IMR-90 (cell line): Measurements from ENCODE around the gene AFAP1L2. TPM values are rescaled to one million over a fixed set of nuclear protein-coding genes. Genes with fewer than 3 reads are reported as not detected.

Experiments used
- ATAC-seq: fragments of 200-7000 bp; cut with Tn5 transposase; 2 replicates; pipeline ENCODE4 v1.9.1; 2020; ENCODE audit warnings: low read depth, mild to moderate bottlenecking, moderate library complexity
- BruUV-seq: library from RNA; stranded (reverse); fragments of 400-500 nt; replicated peaks from 2 replicates; lab custom pipeline; 2021; lab: Mats Ljungman, UMichigan
- CTCF ChIA-PET: fragments of 300-600 bp; formaldehyde crosslinking; extraction: SDS; loops from one replicate; lab custom pipeline; 2021; ENCODE audit warnings: antibody characterized with exemption; lab: Yijun Ruan, JAX
- POLR2A ChIA-PET: fragments of 300-600 bp; sonication (Branson Sonifier 250); formaldehyde crosslinking; loops from one replicate; lab custom pipeline; 2022; ENCODE audit warnings: antibody characterized with exemption; ENCODE audit not compliant: unreplicated experiment; lab: Charles Lee
- DNase-seq: peaks from one replicate; pipeline ENCODE4 v3.0.0; 2013
- H2AFZ ChIP-seq: replicated peaks from 2 replicates; pipeline ENCODE3; 2013; ENCODE audit warnings: low read length, mild to moderate bottlenecking; ENCODE audit not compliant: poor library complexity
- H2AK5ac ChIP-seq: 2 replicates; pipeline ENCODE4 v1.6.1; 2013; ENCODE audit warnings: low read depth, low read length, inconsistent platforms
- H2AK9ac ChIP-seq: replicated peaks from 2 replicates; pipeline ENCODE3; 2013; ENCODE audit warnings: mild to moderate bottlenecking, low read depth, low read length, moderate library complexity; ENCODE audit not compliant: poor library complexity
- H2BK120ac ChIP-seq: 2 replicates; pipeline ENCODE4 v1.6.1; 2013; ENCODE audit warnings: low read depth, low read length, inconsistent platforms
- H2BK15ac ChIP-seq: 3 replicates; pipeline ENCODE4 v1.6.1; 2013; ENCODE audit warnings: low read depth, low read length, inconsistent platforms
- H2BK20ac ChIP-seq: 2 replicates; pipeline ENCODE4 v1.6.1; 2013; ENCODE audit warnings: low read depth, mild to moderate bottlenecking, inconsistent platforms, low read length, moderate library complexity
- H2BK5ac ChIP-seq: 2 replicates; pipeline ENCODE4 v1.6.1; 2013; ENCODE audit warnings: mild to moderate bottlenecking, low read depth, low read length, inconsistent platforms; ENCODE audit not compliant: poor library complexity, severe bottlenecking
- H3K14ac ChIP-seq: replicated peaks from 2 replicates; pipeline ENCODE4 v1.6.1; 2013; ENCODE audit warnings: low read depth, low read length, inconsistent platforms
- H3K18ac ChIP-seq: 2 replicates; pipeline ENCODE4 v1.6.1; 2013; ENCODE audit warnings: low read depth, low read length, control low read depth
- H3K23ac ChIP-seq: 2 replicates; pipeline ENCODE4 v1.6.1; 2013; ENCODE audit warnings: low read depth, low read length, inconsistent platforms
- H3K27ac ChIP-seq: 2 replicates; pipeline ENCODE4 v1.5.1; 2013; ENCODE audit warnings: mild to moderate bottlenecking, control low read depth, low read length; ENCODE audit not compliant: insufficient read depth
- H3K27me3 ChIP-seq: 2 replicates; pipeline ENCODE4 v1.6.1; 2013; ENCODE audit warnings: low read length; ENCODE audit not compliant: control insufficient read depth, insufficient read depth
- H3K36me3 ChIP-seq: 2 replicates; pipeline ENCODE4 v1.6.1; 2013; ENCODE audit warnings: low read length, mixed read lengths; ENCODE audit not compliant: control insufficient read depth, insufficient read depth
- H3K4ac ChIP-seq: 2 replicates; pipeline ENCODE4 v1.6.1; 2013; ENCODE audit warnings: low read depth, low read length, inconsistent platforms
- H3K4me1 ChIP-seq: 2 replicates; pipeline ENCODE4 v1.6.1; 2013; ENCODE audit warnings: low read length, mixed read lengths; ENCODE audit not compliant: control insufficient read depth, insufficient read depth
- H3K4me2 ChIP-seq: 2 replicates; pipeline ENCODE4 v1.6.1; 2013; ENCODE audit warnings: low read depth, mild to moderate bottlenecking, control low read depth, low read length, moderate library complexity
- H3K4me3 ChIP-seq: 2 replicates; pipeline ENCODE4 v1.5.1; 2013; ENCODE audit warnings: low read depth, mild to moderate bottlenecking, control low read depth, low read length, moderate library complexity; ENCODE audit not compliant: insufficient read depth
- H3K56ac ChIP-seq: 2 replicates; pipeline ENCODE4 v1.6.1; 2013; ENCODE audit warnings: low read length, inconsistent platforms; ENCODE audit not compliant: insufficient read depth; ENCODE audit errors: extremely low read depth
- H3K79me1 ChIP-seq, 2 experiments: 2 replicates each; pipeline ENCODE4 v1.6.1; 2013; ENCODE audit warnings: low read length in 2 of 2, inconsistent platforms in 1 of 2, low read depth in 1 of 2
- H3K9ac ChIP-seq: 2 replicates; pipeline ENCODE4 v1.6.1; 2013; ENCODE audit warnings: low read depth, low read length, control low read depth
- H3K9me1 ChIP-seq: 2 replicates; pipeline ENCODE4 v1.6.1; 2013; ENCODE audit warnings: low read length, inconsistent platforms; ENCODE audit not compliant: insufficient read depth
- H3K9me3 ChIP-seq: 2 replicates; pipeline ENCODE4 v1.6.1; 2013; ENCODE audit warnings: low read length; ENCODE audit not compliant: control insufficient read depth, insufficient read depth
- H4K20me1 ChIP-seq: 2 replicates; pipeline ENCODE4 v1.6.1; 2013; ENCODE audit warnings: low read length, inconsistent platforms; ENCODE audit not compliant: insufficient read depth
- H4K5ac ChIP-seq: 2 replicates; pipeline ENCODE4 v1.6.1; 2013; ENCODE audit warnings: mild to moderate bottlenecking, low read depth, low read length, control low read depth
- H4K8ac ChIP-seq, 2 experiments: 2 replicates each; pipeline ENCODE4 v1.6.1; 2013; ENCODE audit warnings: low read depth in 2 of 2, low read length in 2 of 2, control low read depth in 1 of 2, inconsistent platforms in 1 of 2
- H4K91ac ChIP-seq: 2 replicates; pipeline ENCODE4 v1.6.1; 2013; ENCODE audit warnings: low read depth, low read length, inconsistent platforms; ENCODE audit not compliant: insufficient read depth
- BHLHE40 ChIP-seq: fragments of 150-350 bp; IDR thresholded peaks from 2 replicates; pipeline ENCODE4 v1.6.1; 2016; ENCODE audit warnings: mild to moderate bottlenecking, low read depth, low read length
- CHD1 ChIP-seq: IDR thresholded peaks from 2 replicates; pipeline ENCODE4 v1.6.1; 2012; ENCODE audit warnings: low read depth, low read length, improper control_type of control experiment
- ELK1 ChIP-seq: fragments of 150-350 bp; IDR thresholded peaks from 2 replicates; pipeline ENCODE4 v1.6.1; 2016; ENCODE audit warnings: low read depth, mild to moderate bottlenecking, low read length, moderate library complexity, borderline replicate concordance
- FOS ChIP-seq: fragments of 150-350 bp; IDR thresholded peaks from 2 replicates; pipeline ENCODE4 v1.6.1; 2016; ENCODE audit warnings: low read depth, low read length
- MAZ ChIP-seq: IDR thresholded peaks from 2 replicates; pipeline ENCODE4 v1.6.1; 2012; ENCODE audit warnings: low read depth, mild to moderate bottlenecking, low read length, improper control_type of control experiment, moderate library complexity, borderline replicate concordance
- MXI1 ChIP-seq: IDR thresholded peaks from 2 replicates; pipeline ENCODE4 v1.6.1; 2012; ENCODE audit warnings: low read depth, mild to moderate bottlenecking, low read length, moderate library complexity, borderline replicate concordance
- NFE2L2 ChIP-seq: fragments of 150-350 bp; IDR thresholded peaks from 2 replicates; pipeline ENCODE4 v1.6.1; 2016; ENCODE audit warnings: low read depth, mild to moderate bottlenecking, low read length
- POLR2A ChIP-seq: IDR thresholded peaks from 2 replicates; pipeline ENCODE4 v1.6.1; 2012; ENCODE audit warnings: mild to moderate bottlenecking, low read depth, low read length
- RAD21 ChIP-seq: IDR thresholded peaks from 2 replicates; pipeline ENCODE4 v1.6.1; 2012; ENCODE audit warnings: low read length, improper control_type of control experiment
- RFX5 ChIP-seq: IDR thresholded peaks from 2 replicates; pipeline ENCODE4 v1.8.0; 2012; ENCODE audit warnings: low read depth, mild to moderate bottlenecking, low read length, moderate library complexity
- SMC3 ChIP-seq: fragments of 150-350 bp; IDR thresholded peaks from 2 replicates; pipeline ENCODE4 v1.6.1; 2016; ENCODE audit warnings: low read depth, mild to moderate bottlenecking, antibody characterized with exemption, low read length, moderate library complexity
- USF2 ChIP-seq: fragments of 150-350 bp; IDR thresholded peaks from 2 replicates; pipeline ENCODE4 v1.6.1; 2017; ENCODE audit warnings: mild to moderate bottlenecking, antibody characterized with exemption, low read length, low read depth
- WGBS, 2 experiments: methylation state at CpG; one replicate each; pipeline versions ENCODE4 v1.1.5 to v1.1.7; 2013; ENCODE audit warnings: missing lambda C conversion rate in 2 of 2; ENCODE audit not compliant: insufficient read length in 1 of 2; ENCODE audit errors: extremely low coverage in 2 of 2; 5-methylcytosine and 5-hydroxymethylcytosine counted together
- dilution Hi-C: fragments of 300-500 bp; cut with HindIII; formaldehyde crosslinking; loops from one replicate; pipeline ENCODE4 v1.14.3; 2018; ENCODE audit warnings: low sequenced_read_pairs; ENCODE audit not compliant: unreplicated experiment
- in situ Hi-C: fragments of 300-500 bp; cut with MboI; formaldehyde crosslinking; loops from 3 replicates; pipeline ENCODE4 v1.14.3; 2019; ENCODE audit warnings: low sequenced_read_pairs, inconsistent platforms, mixed read lengths
- intact Hi-C: fragments of 100-400 bp; cut with micrococcal nuclease; formaldehyde crosslinking; loops from 2 replicates; pipeline ENCODE4 v1.10.0; 2022
- polyA plus RNA-seq, 3 experiments: library from polyadenylated mRNA; depleted of rRNA; stranded (reverse); fragments of >200 nt; gene quantifications; 2 replicates each; pipeline ENCODE4 v1.2.3, GENCODE V29; 2012; ENCODE audit warnings: low replicate concordance in 1 of 3
- total RNA-seq: library from RNA; depleted of rRNA; stranded (reverse); fragments of >200 nt; gene quantifications from 2 replicates; pipeline ENCODE4 v1.2.3, GENCODE V29; 2012
- TF ChIP-seq, protein P1 (sequence below): conservative IDR thresholded peaks from 2 replicates; pipeline ENCODE4 v1.5.1; 2012; ENCODE audit warnings: mild to moderate bottlenecking, low read depth, low read length, improper control_type of control experiment

AFAP1L2 gene
- total and polyA plus RNA-seq, 2 of the 4 experiments (the other 2 are of a cell fraction): under 0.01 to 0.10 TPM

- dilution Hi-C loops: no loop called here
Observed at GRCh38 chr10:114274616-114275453, 129.5 kb downstream of the AFAP1L2 start.

More at GRCh38 chr10:114274616-114275453, 129.5 kb downstream of the AFAP1L2 start:
- Histone ChIP-seq H3K27ac (no peak overlapping the region), H3K4ac (no peak overlapping the region), H3K14ac (no peak overlapping the region), H4K5ac (no peak overlapping the region), H2AK5ac (no peak overlapping the region), H3K27me3 (peaks cover 28% of the 10 kb centered on the region), H3K4me1 (peaks cover 6% of the 10 kb centered on the region), H3K4me2 (no peak overlapping the region), H4K20me1 (peaks cover 7% of the 10 kb centered on the region; the same call in 1 of the 2 replicates), H2BK15ac (no peak overlapping the region), H3K9me1 (peaks cover 12% of the 10 kb centered on the region), H3K23ac (no peak overlapping the region), H2AK9ac (no peak overlapping the region), H3K18ac (no peak overlapping the region), H2BK20ac (no peak overlapping the region), H4K91ac (no peak overlapping the region), H2AFZ (no peak overlapping the region), H3K9me3 (no peaks in the 10 kb centered on the region), H3K36me3 (no peaks in the 10 kb centered on the region), H2BK5ac (no peak overlapping the region), H4K8ac (no peak overlapping the region), H3K4me3 (no peak overlapping the region), H2BK120ac (no peak overlapping the region), H3K9ac (no peak overlapping the region), H3K79me1 (no peaks in the 10 kb centered on the region), H3K56ac (no peak overlapping the region)
- ATAC-seq (no peak), DNase-seq (no peak)
- TF ChIP-seq RFX5: no peak
- TF ChIP-seq CHD1: no peak
- no peak for TF ChIP-seq RAD21
- TF ChIP-seq, protein P1, sequence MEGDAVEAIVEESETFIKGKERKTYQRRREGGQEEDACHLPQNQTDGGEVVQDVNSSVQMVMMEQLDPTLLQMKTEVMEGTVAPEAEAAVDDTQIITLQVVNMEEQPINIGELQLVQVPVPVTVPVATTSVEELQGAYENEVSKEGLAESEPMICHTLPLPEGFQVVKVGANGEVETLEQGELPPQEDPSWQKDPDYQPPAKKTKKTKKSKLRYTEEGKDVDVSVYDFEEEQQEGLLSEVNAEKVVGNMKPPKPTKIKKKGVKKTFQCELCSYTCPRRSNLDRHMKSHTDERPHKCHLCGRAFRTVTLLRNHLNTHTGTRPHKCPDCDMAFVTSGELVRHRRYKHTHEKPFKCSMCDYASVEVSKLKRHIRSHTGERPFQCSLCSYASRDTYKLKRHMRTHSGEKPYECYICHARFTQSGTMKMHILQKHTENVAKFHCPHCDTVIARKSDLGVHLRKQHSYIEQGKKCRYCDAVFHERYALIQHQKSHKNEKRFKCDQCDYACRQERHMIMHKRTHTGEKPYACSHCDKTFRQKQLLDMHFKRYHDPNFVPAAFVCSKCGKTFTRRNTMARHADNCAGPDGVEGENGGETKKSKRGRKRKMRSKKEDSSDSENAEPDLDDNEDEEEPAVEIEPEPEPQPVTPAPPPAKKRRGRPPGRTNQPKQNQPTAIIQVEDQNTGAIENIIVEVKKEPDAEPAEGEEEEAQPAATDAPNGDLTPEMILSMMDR: no peak
- no peak for TF ChIP-seq USF2
- TF ChIP-seq FOS: no peak
- TF ChIP-seq MAZ: no peak
- TF ChIP-seq SMC3: no peak
- no peak for TF ChIP-seq MXI1
- no peak for TF ChIP-seq POLR2A
- TF ChIP-seq NFE2L2: no peak
- TF ChIP-seq ELK1: no peak
- no peak for TF ChIP-seq BHLHE40
- in situ Hi-C loops (no loop called here), intact Hi-C loops (no loop called here)
- BruUV-seq: no TSS peak
- POLR2A ChIA-PET: no interaction called here
- WGBS, 2 experiments: 98% methylated on average over 8 of the region's 16 CpGs; no CpG with 5 or more reads in 1 of the 2 experiments
- CTCF ChIA-PET: interaction anchor here (0.6 kb wide), 1 partner anchor 1525 kb away, joined by 6 read pairs; no protein-coding TSS in a partner anchor
